GM12878 (cell line): ENCODE data around the gene ST7. TPM values are rescaled to one million over a fixed set of nuclear protein-coding genes. Genes with fewer than 3 reads are reported as not detected.

Experiments used
- ATAC-seq: fragments of 200-7000 bp; cut with Tn5 transposase; 3 replicates; pipeline ENCODE4 v1.9.1; 2020; ENCODE audit warnings: mild to moderate bottlenecking, moderate library complexity
- BruUV-seq: library from RNA; stranded (reverse); fragments of 400-500 nt; replicated peaks from 2 replicates; lab custom pipeline; 2021; lab: Mats Ljungman, UMichigan
- CTCF ChIA-PET: fragments of 300-600 bp; sonication (Branson Sonifier 250); formaldehyde crosslinking; extraction: SDS; loops from one replicate; lab custom pipeline; 2021; ENCODE audit warnings: inconsistent platforms; lab: Yijun Ruan, JAX
- POLR2A ChIA-PET: fragments of 350-600 bp; formaldehyde crosslinking; extraction: SDS; loops from one replicate; lab custom pipeline; 2021; ENCODE audit warnings: inconsistent platforms; lab: Charles Lee
- RAD21 ChIA-PET: fragments of 300-600 bp; sonication (Branson Sonifier 250); formaldehyde crosslinking; loops from one replicate; lab custom pipeline; 2023; ENCODE audit warnings: antibody characterized with exemption; ENCODE audit not compliant: unreplicated experiment; lab: Charles Lee
- SMC1A ChIA-PET: fragments of 300-600 bp; sonication (Branson Sonifier 250); formaldehyde crosslinking; loops from one replicate; lab custom pipeline; 2023; ENCODE audit not compliant: unreplicated experiment, uncharacterized antibody; lab: Charles Lee
- DNase-seq: peaks from one replicate; pipeline ENCODE4 v3.0.0-alpha.2; 2011; ENCODE audit warnings: low read depth, low spot score
- FAIRE-seq: peaks from 3 replicates; lab custom pipeline; 2011; peaks lifted over from hg19 to GRCh38; lab: Jason Lieb, UNC
- H2AFZ ChIP-seq: 2 replicates; pipeline ENCODE4 v1.6.0; 2011; ENCODE audit warnings: low read depth, low read length, control low read depth; ENCODE audit not compliant: control insufficient read depth
- H3K27ac ChIP-seq: 2 replicates; pipeline ENCODE4 v1.5.1; 2011; ENCODE audit warnings: control low read depth; ENCODE audit not compliant: control insufficient read depth, insufficient read depth
- H3K27me3 ChIP-seq, 2 experiments: replicated peaks in 1 of 2; 2 replicates each; pipeline versions ENCODE4 v1.6.0 to v1.6.1; 2011; ENCODE audit warnings: low read length in 1 of 2; ENCODE audit not compliant: control insufficient read depth in 2 of 2, insufficient read depth in 2 of 2
- H3K36me3 ChIP-seq, 2 experiments: 2 replicates each; pipeline ENCODE4 v1.5.1; 2011; ENCODE audit warnings: low read length in 1 of 2; ENCODE audit not compliant: control insufficient read depth in 2 of 2, insufficient read depth in 2 of 2
- H3K4me1 ChIP-seq: 2 replicates; pipeline ENCODE4 v1.6.1; 2011; ENCODE audit warnings: mild to moderate bottlenecking, low read length, moderate library complexity, mixed read lengths; ENCODE audit not compliant: control insufficient read depth, insufficient read depth
- H3K4me2 ChIP-seq: 2 replicates; pipeline ENCODE4 v1.6.0; 2011; ENCODE audit warnings: control low read depth; ENCODE audit not compliant: control insufficient read depth, insufficient read depth
- H3K4me3 ChIP-seq: fragments of 200-600 bp; sonication (generic); 2 replicates; pipeline ENCODE4 v1.5.1; 2016
- H3K79me2 ChIP-seq: 2 replicates; pipeline ENCODE4 v1.6.0; 2011; ENCODE audit warnings: low read length; ENCODE audit not compliant: control insufficient read depth, insufficient read depth
- H3K9ac ChIP-seq: 2 replicates; pipeline ENCODE4 v1.8.0; 2011; ENCODE audit warnings: low read length, control low read depth, mixed read lengths; ENCODE audit not compliant: control insufficient read depth, insufficient read depth
- H3K9me3 ChIP-seq: replicated peaks from 3 replicates; pipeline ENCODE4 v1.5.1; 2011; ENCODE audit warnings: mild to moderate bottlenecking, low read length; ENCODE audit not compliant: control insufficient read depth, insufficient read depth
- H4K20me1 ChIP-seq: 2 replicates; pipeline ENCODE4 v1.6.0; 2011; ENCODE audit not compliant: control insufficient read depth, insufficient read depth
- CBFB ChIP-seq: IDR thresholded peaks from 2 replicates; pipeline ENCODE4 v1.6.1; 2016; ENCODE audit warnings: antibody characterized with exemption, low read depth
- DPF2 ChIP-seq: fragments of 450-650 bp; IDR thresholded peaks from 2 replicates; pipeline ENCODE4 v1.6.1; 2017; ENCODE audit warnings: mild to moderate bottlenecking
- KLF5 ChIP-seq: fragments of 450-650 bp; IDR thresholded peaks from 2 replicates; pipeline ENCODE4 v1.6.1; 2014; ENCODE audit warnings: mild to moderate bottlenecking; ENCODE audit not compliant: partially characterized antibody
- MEF2B ChIP-seq: fragments of 450-650 bp; IDR thresholded peaks from 2 replicates; pipeline ENCODE4 v1.6.1; 2018; ENCODE audit warnings: mild to moderate bottlenecking, moderate library complexity; ENCODE audit not compliant: partially characterized antibody, poor library complexity, severe bottlenecking
- SREBF1 ChIP-seq: IDR thresholded peaks from 2 replicates; pipeline ENCODE4 v1.6.1; 2012; ENCODE audit warnings: mild to moderate bottlenecking, low read length
- WGBS: methylation state at CpG from one replicate; pipeline ENCODE4 v1.1.6; 2016; ENCODE audit warnings: low lambda C conversion rate; ENCODE audit not compliant: insufficient replicate concordance, insufficient coverage; ENCODE audit errors: missing lambda C conversion rate; 5-methylcytosine and 5-hydroxymethylcytosine counted together
- in situ Hi-C: fragments of 300-500 bp; cut with MboI; formaldehyde crosslinking; loops from 9 replicates; pipeline ENCODE4 v1.14.3; 2018; ENCODE audit warnings: mixed read lengths
- intact Hi-C: fragments of 100-400 bp; cut with micrococcal nuclease; formaldehyde crosslinking; loops from one replicate; pipeline ENCODE4 v1.14.2; 2022; ENCODE audit not compliant: unreplicated experiment
- polyA plus RNA-seq, 11 experiments: library from polyadenylated mRNA; depleted of rRNA in 4 of 11; unstranded in 6 of 11; stranded (reverse) in 5 of 11; fragments of >200 nt; fragmentation: Nextera tagmentation in 4 of 11; fragmentation: Illumina TruSeq in 1 of 11; extraction: Ambion mirVana in 4 of 11; extraction: Trizol in 1 of 11; gene quantifications; 1 replicate in 1 of 11; 2 replicates in 10 of 11; pipeline versions ENCODE4 v1.2.1 to v1.2.3, GENCODE V29; 2011 to 2016; ENCODE audit warnings: inconsistent platforms in 2 of 11, missing spikeins in 2 of 11, low read depth in 1 of 11
- total RNA-seq, 4 experiments: library from RNA; depleted of rRNA in 3 of 4; stranded (reverse); fragments of >200 nt in 3 of 4; fragmentation: Illumina TruSeq in 1 of 4; extraction: Trizol in 1 of 4; gene quantifications; 2 replicates each; pipeline versions ENCODE4 v1.2.1 to v1.2.3, GENCODE V29; 2013 to 2021
- TF ChIP-seq, protein P1 (sequence below), 3 experiments: IDR thresholded peaks in 2 of 3; conservative IDR thresholded peaks in 1 of 3; 2 replicates each; pipeline ENCODE4 v1.5.1; 2011; ENCODE audit warnings: low read depth in 3 of 3, low read length in 3 of 3, mild to moderate bottlenecking in 3 of 3, control low read depth in 2 of 3, moderate library complexity in 2 of 3, inconsistent platforms in 1 of 3, mixed read lengths in 1 of 3; ENCODE audit not compliant: control insufficient read depth in 2 of 3, insufficient read depth in 1 of 3; ENCODE audit errors: extremely low read depth in 1 of 3
- TF ChIP-seq, protein P2 (sequence below): IDR thresholded peaks from 2 replicates; pipeline ENCODE4 v1.6.1; 2012; ENCODE audit warnings: improper control_type of control experiment, low read depth, low read length; ENCODE audit not compliant: insufficient replicate concordance
- TF ChIP-seq, protein P3 (sequence below): fragments of 450-650 bp; IDR thresholded peaks from 2 replicates; pipeline ENCODE4 v1.6.1; 2018; ENCODE audit warnings: mild to moderate bottlenecking, low read depth, moderate library complexity; ENCODE audit not compliant: partially characterized antibody

Gene ST7
- total and polyA plus RNA-seq, 10 of the 15 experiments (the other 5 are each of a cell fraction or from before 2014, with no cell fraction given): 27.7 to 76.4 (median 53.6) TPM

DNA sequence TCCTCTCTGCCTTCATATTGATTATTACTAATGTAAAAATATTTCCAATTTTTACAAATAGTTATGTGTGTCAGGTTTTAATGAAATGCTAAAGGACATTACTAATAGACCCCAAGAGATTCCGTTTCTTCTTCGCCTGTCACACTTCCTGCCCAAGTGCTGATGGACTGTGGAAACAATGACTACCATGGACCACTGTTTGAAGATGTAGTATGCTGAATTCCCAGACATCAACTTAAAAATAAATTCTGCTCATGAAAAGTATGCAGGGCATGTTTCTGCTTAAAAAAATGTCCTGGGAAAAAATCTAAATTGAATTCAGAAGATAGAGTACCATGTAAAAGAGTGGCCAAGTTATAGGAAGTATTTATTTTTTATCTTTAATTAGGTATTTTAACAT is 52.1 kb downstream of the ST7 start:
- Histone ChIP-seq H3K27ac (no peak overlapping the region), H2AFZ (no peak overlapping the region), H3K79me2 (peaks cover 40% of the 10 kb centered on the region), H3K9me3 (no peaks in the 10 kb centered on the region), H3K4me2 (no peak overlapping the region), H3K27me3 (no peaks in the 10 kb centered on the region), H3K4me1 (peaks cover 24% of the 10 kb centered on the region), H3K4me3 (no peak overlapping the region), H3K9ac (no peak overlapping the region), H4K20me1 (no peaks in the 10 kb centered on the region), H3K36me3 (no peaks in the 10 kb centered on the region)
- DNase-seq: no peak
- FAIRE-seq: no peak
- TF ChIP-seq KLF5 (no peak), SREBF1 (no peak), MEF2B (no peak), DPF2 (no peak), CBFB (no peak)
- TF ChIP-seq, protein P1, sequence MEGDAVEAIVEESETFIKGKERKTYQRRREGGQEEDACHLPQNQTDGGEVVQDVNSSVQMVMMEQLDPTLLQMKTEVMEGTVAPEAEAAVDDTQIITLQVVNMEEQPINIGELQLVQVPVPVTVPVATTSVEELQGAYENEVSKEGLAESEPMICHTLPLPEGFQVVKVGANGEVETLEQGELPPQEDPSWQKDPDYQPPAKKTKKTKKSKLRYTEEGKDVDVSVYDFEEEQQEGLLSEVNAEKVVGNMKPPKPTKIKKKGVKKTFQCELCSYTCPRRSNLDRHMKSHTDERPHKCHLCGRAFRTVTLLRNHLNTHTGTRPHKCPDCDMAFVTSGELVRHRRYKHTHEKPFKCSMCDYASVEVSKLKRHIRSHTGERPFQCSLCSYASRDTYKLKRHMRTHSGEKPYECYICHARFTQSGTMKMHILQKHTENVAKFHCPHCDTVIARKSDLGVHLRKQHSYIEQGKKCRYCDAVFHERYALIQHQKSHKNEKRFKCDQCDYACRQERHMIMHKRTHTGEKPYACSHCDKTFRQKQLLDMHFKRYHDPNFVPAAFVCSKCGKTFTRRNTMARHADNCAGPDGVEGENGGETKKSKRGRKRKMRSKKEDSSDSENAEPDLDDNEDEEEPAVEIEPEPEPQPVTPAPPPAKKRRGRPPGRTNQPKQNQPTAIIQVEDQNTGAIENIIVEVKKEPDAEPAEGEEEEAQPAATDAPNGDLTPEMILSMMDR (IDR thresholded peaks at IDR 0.05 in 2 of 3, conservative IDR thresholded peaks at IDR 0.05 in 1 of 3; ENCODE audit: control insufficient read depth in 2 of 3, extremely low read depth in 1 of 3, insufficient read depth in 1 of 3, low read depth in 3 of 3, low read length in 3 of 3): no peak
- TF ChIP-seq, protein P2, sequence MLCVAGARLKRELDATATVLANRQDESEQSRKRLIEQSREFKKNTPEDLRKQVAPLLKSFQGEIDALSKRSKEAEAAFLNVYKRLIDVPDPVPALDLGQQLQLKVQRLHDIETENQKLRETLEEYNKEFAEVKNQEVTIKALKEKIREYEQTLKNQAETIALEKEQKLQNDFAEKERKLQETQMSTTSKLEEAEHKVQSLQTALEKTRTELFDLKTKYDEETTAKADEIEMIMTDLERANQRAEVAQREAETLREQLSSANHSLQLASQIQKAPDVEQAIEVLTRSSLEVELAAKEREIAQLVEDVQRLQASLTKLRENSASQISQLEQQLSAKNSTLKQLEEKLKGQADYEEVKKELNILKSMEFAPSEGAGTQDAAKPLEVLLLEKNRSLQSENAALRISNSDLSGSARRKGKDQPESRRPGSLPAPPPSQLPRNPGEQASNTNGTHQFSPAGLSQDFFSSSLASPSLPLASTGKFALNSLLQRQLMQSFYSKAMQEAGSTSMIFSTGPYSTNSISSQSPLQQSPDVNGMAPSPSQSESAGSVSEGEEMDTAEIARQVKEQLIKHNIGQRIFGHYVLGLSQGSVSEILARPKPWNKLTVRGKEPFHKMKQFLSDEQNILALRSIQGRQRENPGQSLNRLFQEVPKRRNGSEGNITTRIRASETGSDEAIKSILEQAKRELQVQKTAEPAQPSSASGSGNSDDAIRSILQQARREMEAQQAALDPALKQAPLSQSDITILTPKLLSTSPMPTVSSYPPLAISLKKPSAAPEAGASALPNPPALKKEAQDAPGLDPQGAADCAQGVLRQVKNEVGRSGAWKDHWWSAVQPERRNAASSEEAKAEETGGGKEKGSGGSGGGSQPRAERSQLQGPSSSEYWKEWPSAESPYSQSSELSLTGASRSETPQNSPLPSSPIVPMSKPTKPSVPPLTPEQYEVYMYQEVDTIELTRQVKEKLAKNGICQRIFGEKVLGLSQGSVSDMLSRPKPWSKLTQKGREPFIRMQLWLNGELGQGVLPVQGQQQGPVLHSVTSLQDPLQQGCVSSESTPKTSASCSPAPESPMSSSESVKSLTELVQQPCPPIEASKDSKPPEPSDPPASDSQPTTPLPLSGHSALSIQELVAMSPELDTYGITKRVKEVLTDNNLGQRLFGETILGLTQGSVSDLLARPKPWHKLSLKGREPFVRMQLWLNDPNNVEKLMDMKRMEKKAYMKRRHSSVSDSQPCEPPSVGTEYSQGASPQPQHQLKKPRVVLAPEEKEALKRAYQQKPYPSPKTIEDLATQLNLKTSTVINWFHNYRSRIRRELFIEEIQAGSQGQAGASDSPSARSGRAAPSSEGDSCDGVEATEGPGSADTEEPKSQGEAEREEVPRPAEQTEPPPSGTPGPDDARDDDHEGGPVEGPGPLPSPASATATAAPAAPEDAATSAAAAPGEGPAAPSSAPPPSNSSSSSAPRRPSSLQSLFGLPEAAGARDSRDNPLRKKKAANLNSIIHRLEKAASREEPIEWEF: no peak
- TF ChIP-seq, protein P3, sequence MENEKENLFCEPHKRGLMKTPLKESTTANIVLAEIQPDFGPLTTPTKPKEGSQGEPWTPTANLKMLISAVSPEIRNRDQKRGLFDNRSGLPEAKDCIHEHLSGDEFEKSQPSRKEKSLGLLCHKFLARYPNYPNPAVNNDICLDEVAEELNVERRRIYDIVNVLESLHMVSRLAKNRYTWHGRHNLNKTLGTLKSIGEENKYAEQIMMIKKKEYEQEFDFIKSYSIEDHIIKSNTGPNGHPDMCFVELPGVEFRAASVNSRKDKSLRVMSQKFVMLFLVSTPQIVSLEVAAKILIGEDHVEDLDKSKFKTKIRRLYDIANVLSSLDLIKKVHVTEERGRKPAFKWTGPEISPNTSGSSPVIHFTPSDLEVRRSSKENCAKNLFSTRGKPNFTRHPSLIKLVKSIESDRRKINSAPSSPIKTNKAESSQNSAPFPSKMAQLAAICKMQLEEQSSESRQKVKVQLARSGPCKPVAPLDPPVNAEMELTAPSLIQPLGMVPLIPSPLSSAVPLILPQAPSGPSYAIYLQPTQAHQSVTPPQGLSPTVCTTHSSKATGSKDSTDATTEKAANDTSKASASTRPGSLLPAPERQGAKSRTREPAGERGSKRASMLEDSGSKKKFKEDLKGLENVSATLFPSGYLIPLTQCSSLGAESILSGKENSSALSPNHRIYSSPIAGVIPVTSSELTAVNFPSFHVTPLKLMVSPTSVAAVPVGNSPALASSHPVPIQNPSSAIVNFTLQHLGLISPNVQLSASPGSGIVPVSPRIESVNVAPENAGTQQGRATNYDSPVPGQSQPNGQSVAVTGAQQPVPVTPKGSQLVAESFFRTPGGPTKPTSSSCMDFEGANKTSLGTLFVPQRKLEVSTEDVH: no peak
- in situ Hi-C loops: no loop called here
- ChIA-PET POLR2A (interaction anchor here (1.4 to 1.8 kb wide), 2 partner anchors 9 to 10 kb away, joined by 3 to 10 read pairs; no protein-coding TSS in a partner anchor), RAD21 (interaction anchor here (0.9 to 9.2 kb wide), 6 partner anchors 16 to 122 kb away, joined by 3 to 112 read pairs (median 4); no protein-coding TSS in a partner anchor), CTCF (interaction anchor here (0.8 to 10.7 kb wide), 6 partner anchors 17 to 121 kb away, joined by 3 to 287 read pairs (median 8); no protein-coding TSS in a partner anchor), SMC1A (interaction anchor here (1.1 to 11.1 kb wide), 10 partner anchors 6 to 116 kb away, joined by 5 to 223 read pairs (median 16); no protein-coding TSS in a partner anchor)
- 98% methylated on average over 2 of the region's 2 CpGs for WGBS
- BruUV-seq: no TSS peak
- intact Hi-C loops: no loop called here
- ATAC-seq: no peak
